H9 (cell line): ENCODE data around the gene SPTBN4. TPM values are rescaled to one million over a fixed set of nuclear protein-coding genes. Genes with fewer than 3 reads are reported as not detected.

Experiments
- DNase-seq: peaks from one replicate; pipeline ENCODE4 v3.0.0-alpha.2; 2017
- H2AFZ ChIP-seq: one replicate; pipeline ENCODE4 v1.6.1; 2013; ENCODE audit warnings: mild to moderate bottlenecking, low read length, control low read depth, moderate library complexity
- H2AK5ac ChIP-seq: 2 replicates; pipeline ENCODE4 v1.6.1; 2013; ENCODE audit warnings: low read length, control low read depth, mixed read lengths; ENCODE audit not compliant: insufficient read length
- H2BK120ac ChIP-seq: one replicate; pipeline ENCODE4 v1.6.1; 2013; ENCODE audit warnings: low read depth, mild to moderate bottlenecking, low read length, control low read depth, inconsistent platforms; ENCODE audit not compliant: poor library complexity, severe bottlenecking
- H2BK12ac ChIP-seq: 2 replicates; pipeline ENCODE4 v1.6.1; 2013; ENCODE audit warnings: low read length, control low read depth, mixed read lengths, low read depth; ENCODE audit not compliant: insufficient read length
- H2BK15ac ChIP-seq: 2 replicates; pipeline ENCODE4 v1.6.1; 2013; ENCODE audit warnings: low read depth, low read length, control low read depth
- H2BK20ac ChIP-seq: one replicate; pipeline ENCODE4 v1.6.1; 2013; ENCODE audit warnings: low read depth, mild to moderate bottlenecking, low read length, control low read depth, inconsistent platforms; ENCODE audit not compliant: poor library complexity, severe bottlenecking
- H2BK5ac ChIP-seq: 2 replicates; pipeline ENCODE4 v1.6.1; 2013; ENCODE audit warnings: low read length, control low read depth, mixed read lengths; ENCODE audit not compliant: insufficient read length
- H3K14ac ChIP-seq: 2 replicates; pipeline ENCODE4 v1.6.1; 2013; ENCODE audit warnings: low read length, control low read depth; ENCODE audit not compliant: insufficient read depth
- H3K18ac ChIP-seq: 2 replicates; pipeline ENCODE4 v1.6.1; 2013; ENCODE audit warnings: low read depth, mild to moderate bottlenecking, mixed read lengths, low read length, control low read depth; ENCODE audit not compliant: insufficient read length
- H3K23ac ChIP-seq: 2 replicates; pipeline ENCODE4 v1.6.1; 2013; ENCODE audit warnings: low read length, control low read depth, mixed read lengths, low read depth; ENCODE audit not compliant: insufficient read length
- H3K23me2 ChIP-seq: 2 replicates; pipeline ENCODE4 v1.6.1; 2013; ENCODE audit warnings: low read depth, mild to moderate bottlenecking, mixed read lengths, low read length, control low read depth; ENCODE audit not compliant: insufficient read length, poor library complexity, severe bottlenecking
- H3K27ac ChIP-seq: 2 replicates; pipeline ENCODE4 v1.5.1; 2013; ENCODE audit warnings: low read length, control low read depth, mixed read lengths, low read depth; ENCODE audit not compliant: insufficient read length
- H3K27me3 ChIP-seq: 2 replicates; pipeline ENCODE4 v1.6.1; 2013; ENCODE audit warnings: low read length, control low read depth, inconsistent platforms; ENCODE audit not compliant: insufficient read depth
- H3K4ac ChIP-seq: 2 replicates; pipeline ENCODE4 v1.6.1; 2013; ENCODE audit warnings: low read depth, mild to moderate bottlenecking, control low read depth, inconsistent platforms, low read length, moderate library complexity
- H3K4me1 ChIP-seq: 2 replicates; pipeline ENCODE4 v1.6.1; 2013; ENCODE audit warnings: low read length, control low read depth, inconsistent platforms; ENCODE audit not compliant: insufficient read depth
- H3K4me2 ChIP-seq: 2 replicates; pipeline ENCODE4 v1.6.1; 2013; ENCODE audit warnings: low read length, control low read depth, mixed read lengths; ENCODE audit not compliant: insufficient read length, insufficient read depth
- H3K56ac ChIP-seq: 2 replicates; pipeline ENCODE4 v1.6.1; 2013; ENCODE audit warnings: low read depth, mild to moderate bottlenecking, mixed read lengths, low read length, control low read depth; ENCODE audit not compliant: insufficient read length
- H3K79me1 ChIP-seq: 2 replicates; pipeline ENCODE4 v1.6.1; 2013; ENCODE audit warnings: low read depth, mild to moderate bottlenecking, moderate library complexity, low read length, control low read depth, inconsistent platforms; ENCODE audit not compliant: insufficient read depth, poor library complexity, severe bottlenecking
- H3K79me2 ChIP-seq: 2 replicates; pipeline ENCODE4 v1.6.1; 2013; ENCODE audit warnings: low read length, control low read depth, inconsistent platforms; ENCODE audit not compliant: insufficient read depth
- H3K9ac ChIP-seq: 2 replicates; pipeline ENCODE4 v1.6.1; 2013; ENCODE audit warnings: low read length, control low read depth, mixed read lengths; ENCODE audit not compliant: insufficient read length; ENCODE audit errors: extremely low read depth
- H3K9me3 ChIP-seq: one replicate; pipeline ENCODE4 v1.6.1; 2013; ENCODE audit warnings: low read depth, low read length, inconsistent platforms; ENCODE audit not compliant: control insufficient read depth
- H3T11ph ChIP-seq: one replicate; pipeline ENCODE4 v1.6.1; 2013; ENCODE audit warnings: mild to moderate bottlenecking, low read length, control low read depth, inconsistent platforms
- H4K20me1 ChIP-seq: one replicate; pipeline ENCODE4 v1.6.1; 2013; ENCODE audit not compliant: control insufficient read depth, insufficient read length, insufficient read depth
- H4K5ac ChIP-seq: 2 replicates; pipeline ENCODE4 v1.6.1; 2013; ENCODE audit warnings: low read depth, mild to moderate bottlenecking, mixed read lengths, low read length, control low read depth; ENCODE audit not compliant: insufficient read length
- H4K8ac ChIP-seq: replicated peaks from 2 replicates; pipeline ENCODE4 v1.6.1; 2013; ENCODE audit warnings: low read length, control low read depth, mixed read lengths, low read depth; ENCODE audit not compliant: insufficient read length
- H4K91ac ChIP-seq: 2 replicates; pipeline ENCODE4 v1.6.1; 2013; ENCODE audit warnings: low read depth, mild to moderate bottlenecking, moderate library complexity, mixed read lengths, low read length, control low read depth; ENCODE audit not compliant: insufficient read length
- H3K27ac Mint-ChIP-seq, 3 experiments: 2 replicates in 2 of 3; 3 replicates in 1 of 3; pipeline ENCODE4 v1.8.0; 2020 to 2021; ENCODE audit warnings: mixed read lengths in 3 of 3, mild to moderate bottlenecking in 1 of 3, moderate library complexity in 1 of 3
- H3K27me3 Mint-ChIP-seq: 2 replicates; pipeline ENCODE4 v1.8.0; 2021; ENCODE audit warnings: low read depth, mild to moderate bottlenecking, moderate library complexity, mixed read lengths
- H3K36me3 Mint-ChIP-seq, 3 experiments: 2 replicates in 2 of 3; 3 replicates in 1 of 3; pipeline ENCODE4 v1.8.0; 2020 to 2021; ENCODE audit warnings: low read depth in 3 of 3, mixed read lengths in 3 of 3; ENCODE audit not compliant: insufficient read depth in 1 of 3
- H3K4me1 Mint-ChIP-seq, 2 experiments: 2 replicates each; pipeline ENCODE4 v1.8.0; 2020; ENCODE audit warnings: mixed read lengths in 2 of 2
- H3K4me3 Mint-ChIP-seq, 2 experiments: 2 replicates in 1 of 2; 3 replicates in 1 of 2; pipeline ENCODE4 v1.8.0; 2020 to 2021; ENCODE audit warnings: mild to moderate bottlenecking in 2 of 2, mixed read lengths in 2 of 2, moderate library complexity in 1 of 2
- H3K9me3 Mint-ChIP-seq, 2 experiments: 2 replicates in 1 of 2; 3 replicates in 1 of 2; pipeline ENCODE4 v1.8.0; 2020; ENCODE audit warnings: mild to moderate bottlenecking in 2 of 2, mixed read lengths in 2 of 2, moderate library complexity in 1 of 2
- CTCF ChIP-seq: fragments of 200-600 bp; sonication (generic); conservative IDR thresholded peaks from 3 replicates; pipeline ENCODE4 v1.8.0; 2021; ENCODE audit warnings: antibody characterized with exemption, mild to moderate bottlenecking
- WGBS: extraction: QIAGEN DNeasy Blood & Tissue Kit; methylation state at CpG from one replicate; pipeline ENCODE4 v1.1.7; 2013; ENCODE audit warnings: missing lambda C conversion rate, low lambda C conversion rate, mixed read lengths; ENCODE audit not compliant: insufficient read length; ENCODE audit errors: extremely low coverage; 5-methylcytosine and 5-hydroxymethylcytosine counted together
- total RNA-seq: library from RNA; stranded (reverse); gene quantifications from 2 replicates; pipeline ENCODE4 v1.2.1, GENCODE V29; 2021

The SPTBN4 gene
- total RNA-seq, 1 experiment from 2014 or later: 2.9 TPM

GRCh38 chr19:40611900-40612698, 145.3 kb downstream of the SPTBN4 start:
- no peak overlapping the region for H2AFZ ChIP-seq
- H3K79me2 ChIP-seq: no peaks in the 10 kb centered on the region
- H2BK120ac ChIP-seq: no peak overlapping the region
- H3K56ac ChIP-seq: no peak overlapping the region
- H4K8ac ChIP-seq: no peak overlapping the region
- Mint-ChIP-seq H3K9me3 (no peaks in the 10 kb centered on the region; a peak in 1 of 5 replicates), H3K4me1 (peaks cover 17 to 37% of the 10 kb centered on the region in 2 experiments), H3K27me3 (peaks cover 54% of the 10 kb centered on the region), H3K4me3 (peak overlapping the region; percentile 22 to 96; a peak in 3 of 5 replicates), H3K36me3 (peaks cover 9 to 37% (median 22%) of the 10 kb centered on the region in 3 experiments; a peak in 6 of 7 replicates), H3K27ac (no peak overlapping the region)
- TF ChIP-seq CTCF: no peak
- H4K20me1 ChIP-seq: peaks cover 4% of the 10 kb centered on the region
- no peaks in the 10 kb centered on the region for H3K4me1 ChIP-seq
- H2BK5ac ChIP-seq: no peak overlapping the region
- no peak overlapping the region for H2AK5ac ChIP-seq
- no CpG with 5 or more reads among the region's 10 CpGs for WGBS
- H3T11ph ChIP-seq: no peak overlapping the region
- no peak overlapping the region for H3K18ac ChIP-seq
- H4K5ac ChIP-seq: no peak overlapping the region
- peaks cover 8% of the 10 kb centered on the region; the same call in 1 of the 2 replicates for H3K27me3 ChIP-seq
- no peak overlapping the region for H3K14ac ChIP-seq
- H3K4me2 ChIP-seq: no peak overlapping the region
- no peak overlapping the region for H2BK15ac ChIP-seq
- no peak overlapping the region for H3K4ac ChIP-seq
- H3K9me3 ChIP-seq: no peaks in the 10 kb centered on the region
- no peak overlapping the region for H3K23ac ChIP-seq
- H3K9ac ChIP-seq: no peak overlapping the region
- H4K91ac ChIP-seq: no peak overlapping the region
- no peak for DNase-seq
- no peaks in the 10 kb centered on the region for H3K79me1 ChIP-seq
- no peak overlapping the region for H3K27ac ChIP-seq
- H2BK20ac ChIP-seq: no peak overlapping the region
- no peak overlapping the region for H2BK12ac ChIP-seq
- H3K23me2 ChIP-seq: peaks cover 19% of the 10 kb centered on the region
